ENCODE results near the gene FBXO42.

FBXO42 gene

DNA sequence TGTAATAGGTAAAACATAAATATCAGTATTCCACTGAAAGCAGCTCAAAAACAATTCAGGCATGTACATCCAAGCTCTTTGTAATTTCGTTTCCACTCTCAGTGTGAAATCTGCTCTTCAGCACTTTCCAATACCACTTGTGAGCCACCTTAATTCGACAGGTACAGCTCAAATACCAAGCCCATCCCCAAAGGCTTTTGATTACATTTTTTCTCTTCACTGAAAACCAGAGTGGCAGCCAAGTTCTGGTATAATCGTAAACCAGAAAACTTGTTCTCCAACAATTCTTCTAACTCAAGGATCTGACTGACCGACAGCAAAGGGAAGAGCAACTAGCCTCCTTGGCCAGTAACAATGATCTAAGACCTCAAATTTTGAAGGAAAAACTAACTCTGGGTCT, 36.8 kb downstream of the FBXO42 start:
- DNase-seq (ENCODE audit: low read depth, low spot score) = no peak
- Histone ChIP-seq H3K9ac (ENCODE audit: insufficient read length) (no peak overlapping the region), H3K27ac (no peak overlapping the region), H3K4me3 (no peak overlapping the region), H3K9me3 (ENCODE audit: low read depth, low read length) (no peaks in the 10 kb centered on the region), H3K36me3 (ENCODE audit: insufficient read depth, low read length) (peaks cover 36% of the 10 kb centered on the region)
- TF ChIP-seq FOXP2 (optimal IDR thresholded peaks at IDR 0.05; ENCODE audit: control extremely low read depth, extremely low read length, insufficient read depth) (no peak), EZH2 (IDR thresholded peaks at IDR 0.05) (no peak), POLR2AphosphoS5 (IDR thresholded peaks at IDR 0.05; ENCODE audit: borderline replicate concordance, low read depth, low read length) (no peak)

GRCh38 chr1:16307222-16307621, 45.1 kb downstream of the FBXO42 start:
- no peaks in the 10 kb centered on the region for H3K9me3 ChIP-seq (ENCODE audit: low read depth, low read length)
- no peak for TF ChIP-seq FOXP2 (optimal IDR thresholded peaks at IDR 0.05; ENCODE audit: control extremely low read depth, extremely low read length, insufficient read depth)
- peaks cover 51% of the 10 kb centered on the region for H3K36me3 ChIP-seq (ENCODE audit: insufficient read depth, low read length)
- H3K4me3 ChIP-seq = no peak overlapping the region
- no peak for DNase-seq (ENCODE audit: low read depth, low spot score)
- no peak overlapping the region for H3K9ac ChIP-seq (ENCODE audit: insufficient read length)
- H3K27ac ChIP-seq = no peak overlapping the region

GRCh38 chr1:16302709-16303627, 49.3 kb downstream of the FBXO42 start:
- Histone ChIP-seq H3K9ac (ENCODE audit: insufficient read length) (no peak overlapping the region), H3K27ac (no peak overlapping the region), H3K4me3 (no peak overlapping the region), H3K9me3 (ENCODE audit: low read depth, low read length) (no peaks in the 10 kb centered on the region), H3K36me3 (ENCODE audit: insufficient read depth, low read length) (peaks cover 40% of the 10 kb centered on the region)
- DNase-seq (ENCODE audit: low read depth, low spot score) = no peak
- TF ChIP-seq FOXP2 (optimal IDR thresholded peaks at IDR 0.05; ENCODE audit: control extremely low read depth, extremely low read length, insufficient read depth) = no peak
- TF ChIP-seq EZH2 (IDR thresholded peaks at IDR 0.05) = no peak

DNA sequence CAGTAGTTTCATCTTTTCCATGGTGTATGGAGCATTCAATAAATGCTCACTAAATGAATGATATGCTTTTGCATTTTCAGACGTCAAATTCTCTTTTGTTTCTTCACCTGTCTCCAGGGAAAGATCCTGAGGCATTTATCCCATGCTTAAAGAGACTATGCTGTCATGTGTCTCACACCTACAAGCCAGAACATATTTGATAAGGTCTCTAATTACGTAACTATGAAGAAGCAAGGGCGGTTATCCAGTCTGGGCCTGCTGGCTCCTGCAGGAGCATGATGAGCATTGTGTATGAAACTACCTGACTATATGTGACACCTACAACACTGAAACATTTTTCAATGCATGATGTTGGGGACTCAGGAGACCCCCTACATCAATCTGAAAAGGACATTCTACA, 51.8 kb downstream of the FBXO42 start:
- no peak overlapping the region for H3K27ac ChIP-seq
- H3K9ac ChIP-seq (ENCODE audit: insufficient read length) = no peak overlapping the region
- H3K9me3 ChIP-seq (ENCODE audit: low read depth, low read length) = no peaks in the 10 kb centered on the region
- TF ChIP-seq POLR2AphosphoS5 (IDR thresholded peaks at IDR 0.05; ENCODE audit: borderline replicate concordance, low read depth, low read length) (no peak), EZH2 (IDR thresholded peaks at IDR 0.05) (no peak), FOXP2 (optimal IDR thresholded peaks at IDR 0.05; ENCODE audit: control extremely low read depth, extremely low read length, insufficient read depth) (no peak)
- no peak overlapping the region for H3K4me3 ChIP-seq
- no peak for DNase-seq (ENCODE audit: low read depth, low spot score)
- H3K36me3 ChIP-seq (ENCODE audit: insufficient read depth, low read length) = peaks cover 30% of the 10 kb centered on the region

DNA sequence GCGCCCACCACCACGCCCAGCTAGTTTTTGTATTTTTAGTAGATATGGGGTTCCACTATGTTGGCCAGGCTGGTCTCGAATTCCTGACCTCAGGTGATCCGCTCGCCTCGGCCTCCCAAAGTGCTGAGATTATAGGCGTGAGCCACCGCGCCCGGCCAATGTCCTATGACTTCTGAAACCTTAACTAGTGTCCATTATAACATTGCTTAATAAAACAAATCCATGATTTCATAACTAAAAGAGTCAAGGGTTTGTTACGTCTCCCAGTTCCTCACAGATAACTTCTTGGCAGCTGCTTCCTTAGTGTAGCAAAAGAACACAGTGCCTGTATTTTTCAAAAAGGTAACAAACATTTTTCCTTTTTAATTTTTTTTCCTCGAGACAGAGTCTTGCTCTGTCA, 53.6 kb downstream of the FBXO42 start:
- H3K4me3 ChIP-seq = no peak overlapping the region
- no peak for DNase-seq (ENCODE audit: low read depth, low spot score)

GRCh38 chr1:16296643-16297042, 55.6 kb downstream of the FBXO42 start:
- no peak for TF ChIP-seq POLR2AphosphoS5 (IDR thresholded peaks at IDR 0.05; ENCODE audit: borderline replicate concordance, low read depth, low read length)
- TF ChIP-seq FOXP2 (optimal IDR thresholded peaks at IDR 0.05; ENCODE audit: control extremely low read depth, extremely low read length, insufficient read depth) = no peak
- no peak for TF ChIP-seq EZH2 (IDR thresholded peaks at IDR 0.05)
- DNase-seq (ENCODE audit: low read depth, low spot score) = no peak

More for the DNA sequence above, 53.6 kb downstream of the FBXO42 start:
- H3K9ac ChIP-seq (ENCODE audit: insufficient read length) = no peak overlapping the region
- TF ChIP-seq FOXP2 (optimal IDR thresholded peaks at IDR 0.05; ENCODE audit: control extremely low read depth, extremely low read length, insufficient read depth) (no peak), EZH2 (IDR thresholded peaks at IDR 0.05) (no peak), POLR2AphosphoS5 (IDR thresholded peaks at IDR 0.05; ENCODE audit: borderline replicate concordance, low read depth, low read length) (no peak)
- H3K9me3 ChIP-seq (ENCODE audit: low read depth, low read length) = no peaks in the 10 kb centered on the region
- peaks cover 31% of the 10 kb centered on the region for H3K36me3 ChIP-seq (ENCODE audit: insufficient read depth, low read length)
- H3K27ac ChIP-seq = no peak overlapping the region

GRCh38 chr1:16294219-16295212, 57.8 kb downstream of the FBXO42 start:
- Histone ChIP-seq H3K9me3 (ENCODE audit: low read depth, low read length) (no peaks in the 10 kb centered on the region), H3K27ac (no peak overlapping the region), H3K9ac (ENCODE audit: insufficient read length) (no peak overlapping the region), H3K4me3 (no peak overlapping the region), H3K36me3 (ENCODE audit: insufficient read depth, low read length) (peaks cover 28% of the 10 kb centered on the region)
- DNase-seq (ENCODE audit: low read depth, low spot score) = no peak
- TF ChIP-seq POLR2AphosphoS5 (IDR thresholded peaks at IDR 0.05; ENCODE audit: borderline replicate concordance, low read depth, low read length) (no peak), EZH2 (IDR thresholded peaks at IDR 0.05) (no peak), FOXP2 (optimal IDR thresholded peaks at IDR 0.05; ENCODE audit: control extremely low read depth, extremely low read length, insufficient read depth) (no peak)

More at GRCh38 chr1:16296643-16297042, 55.6 kb downstream of the FBXO42 start:
- H3K36me3 ChIP-seq (ENCODE audit: insufficient read depth, low read length) = peaks cover 34% of the 10 kb centered on the region
- H3K4me3 ChIP-seq = no peak overlapping the region
- no peaks in the 10 kb centered on the region for H3K9me3 ChIP-seq (ENCODE audit: low read depth, low read length)
- H3K9ac ChIP-seq (ENCODE audit: insufficient read length) = no peak overlapping the region
- no peak overlapping the region for H3K27ac ChIP-seq

DNA sequence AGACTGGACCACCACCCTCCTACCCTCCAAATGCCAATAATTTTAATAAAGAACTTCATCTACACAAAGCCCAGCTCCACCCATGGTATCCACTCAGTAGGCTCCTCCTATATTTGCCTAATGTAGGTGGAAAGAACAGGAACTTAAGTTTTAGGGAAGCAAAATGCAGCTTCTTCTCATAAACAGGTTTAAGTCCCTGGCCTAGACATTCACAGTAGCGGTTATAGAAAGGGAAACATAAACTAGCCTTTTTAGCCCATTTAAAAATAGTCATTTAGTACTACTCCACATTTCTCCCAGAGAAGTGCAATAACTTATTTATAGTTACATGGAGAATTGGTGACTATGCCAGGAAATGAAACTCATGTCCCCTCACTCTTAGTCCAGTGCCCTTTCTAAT, 58.7 kb downstream of the FBXO42 start:
- DNase-seq (ENCODE audit: low read depth, low spot score) = no peak
- Histone ChIP-seq H3K4me3 (no peak overlapping the region), H3K27ac (no peak overlapping the region), H3K9me3 (ENCODE audit: low read depth, low read length) (no peaks in the 10 kb centered on the region), H3K36me3 (ENCODE audit: insufficient read depth, low read length) (peaks cover 34% of the 10 kb centered on the region), H3K9ac (ENCODE audit: insufficient read length) (no peak overlapping the region)
- TF ChIP-seq EZH2 (IDR thresholded peaks at IDR 0.05) (no peak), POLR2AphosphoS5 (IDR thresholded peaks at IDR 0.05; ENCODE audit: borderline replicate concordance, low read depth, low read length) (no peak), FOXP2 (optimal IDR thresholded peaks at IDR 0.05; ENCODE audit: control extremely low read depth, extremely low read length, insufficient read depth) (no peak)
